GM12878 (cell line): ENCODE data around the gene BATF.

Experiments used
- FOS ChIP-seq: IDR thresholded peaks from 3 replicates; pipeline ENCODE4 v1.6.1; 2011; ENCODE audit warnings: borderline replicate concordance; ENCODE audit not compliant: insufficient read length; ENCODE audit errors: extremely low read depth
- MEF2A ChIP-seq: IDR thresholded peaks from 2 replicates; pipeline ENCODE4 v1.6.1; 2011; ENCODE audit warnings: low read depth, mild to moderate bottlenecking, low read length, moderate library complexity; ENCODE audit not compliant: insufficient read depth
- TF ChIP-seq, protein P1 (sequence below), 3 experiments: IDR thresholded peaks in 2 of 3; conservative IDR thresholded peaks in 1 of 3; 2 replicates each; pipeline ENCODE4 v1.5.1; 2011; ENCODE audit warnings: low read depth in 3 of 3, low read length in 3 of 3, mild to moderate bottlenecking in 3 of 3, control low read depth in 2 of 3, moderate library complexity in 2 of 3, inconsistent platforms in 1 of 3, mixed read lengths in 1 of 3; ENCODE audit not compliant: control insufficient read depth in 2 of 3, insufficient read depth in 1 of 3; ENCODE audit errors: extremely low read depth in 1 of 3
- TF ChIP-seq, protein P2 (sequence below): fragments of 450-650 bp; IDR thresholded peaks from 2 replicates; pipeline ENCODE4 v1.6.1; 2017; ENCODE audit warnings: mild to moderate bottlenecking, low read depth, inconsistent platforms; ENCODE audit not compliant: poor library complexity, severe bottlenecking
- TF ChIP-seq, protein P3 (sequence below): IDR thresholded peaks from 2 replicates; pipeline ENCODE4 v1.6.1; 2012; ENCODE audit warnings: low read depth, low read length, improper control_type of control experiment
- TF ChIP-seq, protein P4 (sequence below): IDR thresholded peaks from 2 replicates; pipeline ENCODE4 v1.6.1; 2011; ENCODE audit warnings: mild to moderate bottlenecking, low read depth, low read length, moderate library complexity; ENCODE audit not compliant: insufficient replicate concordance
- TF ChIP-seq, protein P5 (sequence below): IDR thresholded peaks from 2 replicates; pipeline ENCODE4 v1.6.1; 2012; ENCODE audit warnings: mild to moderate bottlenecking, low read depth, low read length
- TF ChIP-seq, protein P6 (sequence below): fragments of 450-650 bp; IDR thresholded peaks from 2 replicates; pipeline ENCODE4 v1.6.1; 2017; ENCODE audit warnings: mild to moderate bottlenecking

DNA sequence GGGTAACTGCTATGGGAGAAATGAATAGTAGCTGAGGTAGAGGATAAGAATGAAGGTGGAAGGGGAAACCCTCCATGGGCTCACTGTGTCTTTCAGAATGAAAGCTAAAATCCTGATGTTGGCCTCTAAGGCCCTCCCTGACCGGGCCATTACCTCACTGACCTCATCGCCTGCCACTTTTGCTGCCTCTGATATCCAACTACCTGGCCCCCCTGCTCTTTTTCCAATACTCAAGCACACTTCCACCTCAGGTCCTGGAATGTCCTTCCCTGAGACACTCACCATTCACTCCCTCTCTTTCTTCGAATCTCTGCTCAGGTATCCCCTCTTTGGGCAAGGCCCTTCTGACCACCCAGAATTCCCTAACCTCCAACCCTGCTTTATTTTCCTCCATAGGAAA is 1.4 kb upstream of the BATF start:
- TF ChIP-seq, protein P1, sequence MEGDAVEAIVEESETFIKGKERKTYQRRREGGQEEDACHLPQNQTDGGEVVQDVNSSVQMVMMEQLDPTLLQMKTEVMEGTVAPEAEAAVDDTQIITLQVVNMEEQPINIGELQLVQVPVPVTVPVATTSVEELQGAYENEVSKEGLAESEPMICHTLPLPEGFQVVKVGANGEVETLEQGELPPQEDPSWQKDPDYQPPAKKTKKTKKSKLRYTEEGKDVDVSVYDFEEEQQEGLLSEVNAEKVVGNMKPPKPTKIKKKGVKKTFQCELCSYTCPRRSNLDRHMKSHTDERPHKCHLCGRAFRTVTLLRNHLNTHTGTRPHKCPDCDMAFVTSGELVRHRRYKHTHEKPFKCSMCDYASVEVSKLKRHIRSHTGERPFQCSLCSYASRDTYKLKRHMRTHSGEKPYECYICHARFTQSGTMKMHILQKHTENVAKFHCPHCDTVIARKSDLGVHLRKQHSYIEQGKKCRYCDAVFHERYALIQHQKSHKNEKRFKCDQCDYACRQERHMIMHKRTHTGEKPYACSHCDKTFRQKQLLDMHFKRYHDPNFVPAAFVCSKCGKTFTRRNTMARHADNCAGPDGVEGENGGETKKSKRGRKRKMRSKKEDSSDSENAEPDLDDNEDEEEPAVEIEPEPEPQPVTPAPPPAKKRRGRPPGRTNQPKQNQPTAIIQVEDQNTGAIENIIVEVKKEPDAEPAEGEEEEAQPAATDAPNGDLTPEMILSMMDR (IDR thresholded peaks at IDR 0.05 in 2 of 3, conservative IDR thresholded peaks at IDR 0.05 in 1 of 3; ENCODE audit: control insufficient read depth in 2 of 3, extremely low read depth in 1 of 3, insufficient read depth in 1 of 3, low read depth in 3 of 3, low read length in 3 of 3): no peak
- TF ChIP-seq, protein P2, sequence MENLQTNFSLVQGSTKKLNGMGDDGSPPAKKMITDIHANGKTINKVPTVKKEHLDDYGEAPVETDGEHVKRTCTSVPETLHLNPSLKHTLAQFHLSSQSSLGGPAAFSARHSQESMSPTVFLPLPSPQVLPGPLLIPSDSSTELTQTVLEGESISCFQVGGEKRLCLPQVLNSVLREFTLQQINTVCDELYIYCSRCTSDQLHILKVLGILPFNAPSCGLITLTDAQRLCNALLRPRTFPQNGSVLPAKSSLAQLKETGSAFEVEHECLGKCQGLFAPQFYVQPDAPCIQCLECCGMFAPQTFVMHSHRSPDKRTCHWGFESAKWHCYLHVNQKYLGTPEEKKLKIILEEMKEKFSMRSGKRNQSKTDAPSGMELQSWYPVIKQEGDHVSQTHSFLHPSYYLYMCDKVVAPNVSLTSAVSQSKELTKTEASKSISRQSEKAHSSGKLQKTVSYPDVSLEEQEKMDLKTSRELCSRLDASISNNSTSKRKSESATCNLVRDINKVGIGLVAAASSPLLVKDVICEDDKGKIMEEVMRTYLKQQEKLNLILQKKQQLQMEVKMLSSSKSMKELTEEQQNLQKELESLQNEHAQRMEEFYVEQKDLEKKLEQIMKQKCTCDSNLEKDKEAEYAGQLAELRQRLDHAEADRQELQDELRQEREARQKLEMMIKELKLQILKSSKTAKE: no peak
- no peak for TF ChIP-seq FOS
- no peak for TF ChIP-seq MEF2A
- TF ChIP-seq, protein P3, sequence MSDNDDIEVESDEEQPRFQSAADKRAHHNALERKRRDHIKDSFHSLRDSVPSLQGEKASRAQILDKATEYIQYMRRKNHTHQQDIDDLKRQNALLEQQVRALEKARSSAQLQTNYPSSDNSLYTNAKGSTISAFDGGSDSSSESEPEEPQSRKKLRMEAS: no peak
- TF ChIP-seq, protein P4, sequence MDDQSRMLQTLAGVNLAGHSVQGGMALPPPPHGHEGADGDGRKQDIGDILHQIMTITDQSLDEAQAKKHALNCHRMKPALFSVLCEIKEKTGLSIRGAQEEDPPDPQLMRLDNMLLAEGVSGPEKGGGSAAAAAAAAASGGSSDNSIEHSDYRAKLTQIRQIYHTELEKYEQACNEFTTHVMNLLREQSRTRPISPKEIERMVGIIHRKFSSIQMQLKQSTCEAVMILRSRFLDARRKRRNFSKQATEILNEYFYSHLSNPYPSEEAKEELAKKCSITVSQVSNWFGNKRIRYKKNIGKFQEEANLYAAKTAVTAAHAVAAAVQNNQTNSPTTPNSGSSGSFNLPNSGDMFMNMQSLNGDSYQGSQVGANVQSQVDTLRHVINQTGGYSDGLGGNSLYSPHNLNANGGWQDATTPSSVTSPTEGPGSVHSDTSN: no peak
- TF ChIP-seq, protein P5, sequence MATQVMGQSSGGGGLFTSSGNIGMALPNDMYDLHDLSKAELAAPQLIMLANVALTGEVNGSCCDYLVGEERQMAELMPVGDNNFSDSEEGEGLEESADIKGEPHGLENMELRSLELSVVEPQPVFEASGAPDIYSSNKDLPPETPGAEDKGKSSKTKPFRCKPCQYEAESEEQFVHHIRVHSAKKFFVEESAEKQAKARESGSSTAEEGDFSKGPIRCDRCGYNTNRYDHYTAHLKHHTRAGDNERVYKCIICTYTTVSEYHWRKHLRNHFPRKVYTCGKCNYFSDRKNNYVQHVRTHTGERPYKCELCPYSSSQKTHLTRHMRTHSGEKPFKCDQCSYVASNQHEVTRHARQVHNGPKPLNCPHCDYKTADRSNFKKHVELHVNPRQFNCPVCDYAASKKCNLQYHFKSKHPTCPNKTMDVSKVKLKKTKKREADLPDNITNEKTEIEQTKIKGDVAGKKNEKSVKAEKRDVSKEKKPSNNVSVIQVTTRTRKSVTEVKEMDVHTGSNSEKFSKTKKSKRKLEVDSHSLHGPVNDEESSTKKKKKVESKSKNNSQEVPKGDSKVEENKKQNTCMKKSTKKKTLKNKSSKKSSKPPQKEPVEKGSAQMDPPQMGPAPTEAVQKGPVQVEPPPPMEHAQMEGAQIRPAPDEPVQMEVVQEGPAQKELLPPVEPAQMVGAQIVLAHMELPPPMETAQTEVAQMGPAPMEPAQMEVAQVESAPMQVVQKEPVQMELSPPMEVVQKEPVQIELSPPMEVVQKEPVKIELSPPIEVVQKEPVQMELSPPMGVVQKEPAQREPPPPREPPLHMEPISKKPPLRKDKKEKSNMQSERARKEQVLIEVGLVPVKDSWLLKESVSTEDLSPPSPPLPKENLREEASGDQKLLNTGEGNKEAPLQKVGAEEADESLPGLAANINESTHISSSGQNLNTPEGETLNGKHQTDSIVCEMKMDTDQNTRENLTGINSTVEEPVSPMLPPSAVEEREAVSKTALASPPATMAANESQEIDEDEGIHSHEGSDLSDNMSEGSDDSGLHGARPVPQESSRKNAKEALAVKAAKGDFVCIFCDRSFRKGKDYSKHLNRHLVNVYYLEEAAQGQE: no peak
- TF ChIP-seq, protein P6, sequence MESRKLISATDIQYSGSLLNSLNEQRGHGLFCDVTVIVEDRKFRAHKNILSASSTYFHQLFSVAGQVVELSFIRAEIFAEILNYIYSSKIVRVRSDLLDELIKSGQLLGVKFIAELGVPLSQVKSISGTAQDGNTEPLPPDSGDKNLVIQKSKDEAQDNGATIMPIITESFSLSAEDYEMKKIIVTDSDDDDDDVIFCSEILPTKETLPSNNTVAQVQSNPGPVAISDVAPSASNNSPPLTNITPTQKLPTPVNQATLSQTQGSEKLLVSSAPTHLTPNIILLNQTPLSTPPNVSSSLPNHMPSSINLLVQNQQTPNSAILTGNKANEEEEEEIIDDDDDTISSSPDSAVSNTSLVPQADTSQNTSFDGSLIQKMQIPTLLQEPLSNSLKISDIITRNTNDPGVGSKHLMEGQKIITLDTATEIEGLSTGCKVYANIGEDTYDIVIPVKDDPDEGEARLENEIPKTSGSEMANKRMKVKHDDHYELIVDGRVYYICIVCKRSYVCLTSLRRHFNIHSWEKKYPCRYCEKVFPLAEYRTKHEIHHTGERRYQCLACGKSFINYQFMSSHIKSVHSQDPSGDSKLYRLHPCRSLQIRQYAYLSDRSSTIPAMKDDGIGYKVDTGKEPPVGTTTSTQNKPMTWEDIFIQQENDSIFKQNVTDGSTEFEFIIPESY: no peak
